HG02623 (cell line): Measurements from ENCODE around the gene MSL3.

Experiments
- ATAC-seq: cut with Tn5 transposase; IDR thresholded peaks from one replicate; pipeline ENCODE4 v1.9.1; 2021; ENCODE audit warnings: moderate library complexity; ENCODE audit not compliant: unreplicated experiment

Gene MSL3

DNA sequence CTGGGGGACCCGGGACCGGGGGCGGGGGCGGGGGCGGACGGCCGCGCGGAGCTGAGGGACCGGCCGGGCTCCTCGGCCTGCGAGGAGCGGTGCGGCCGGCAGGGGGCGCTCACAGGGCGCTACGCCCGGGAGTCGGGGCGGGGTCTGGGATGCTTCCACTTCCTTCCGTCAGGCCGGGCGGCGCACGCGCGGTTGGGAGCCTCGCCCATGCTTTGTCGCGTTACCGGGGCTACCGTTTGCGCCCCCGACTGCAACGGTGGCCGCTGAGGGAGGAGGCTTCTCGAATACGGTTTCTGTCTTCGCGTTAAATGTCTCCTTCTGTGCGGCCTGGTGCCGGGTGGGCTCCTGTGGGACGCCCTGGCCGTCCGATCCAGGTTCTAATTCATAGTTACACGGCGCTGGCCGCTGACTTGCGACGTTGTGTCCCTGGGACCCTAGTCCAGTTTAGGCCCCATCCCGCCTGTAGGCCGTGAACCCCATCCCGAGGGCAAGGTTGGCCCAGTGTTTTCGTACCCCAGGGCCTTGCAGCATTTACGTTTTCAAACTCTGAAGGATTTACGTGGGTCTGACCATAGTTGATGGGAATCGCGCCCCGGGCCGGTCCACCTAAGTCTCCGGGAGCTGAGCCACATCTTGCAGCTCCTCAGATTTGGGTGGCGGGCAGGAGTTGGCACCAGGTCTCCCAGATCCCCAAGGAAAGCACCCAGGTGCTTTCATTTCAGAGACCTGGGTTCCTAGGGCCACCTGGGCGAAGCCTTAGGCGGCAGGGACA, 549 bp downstream of the MSL3 start:
- ATAC-seq, result peak; percentile 44

DNA sequence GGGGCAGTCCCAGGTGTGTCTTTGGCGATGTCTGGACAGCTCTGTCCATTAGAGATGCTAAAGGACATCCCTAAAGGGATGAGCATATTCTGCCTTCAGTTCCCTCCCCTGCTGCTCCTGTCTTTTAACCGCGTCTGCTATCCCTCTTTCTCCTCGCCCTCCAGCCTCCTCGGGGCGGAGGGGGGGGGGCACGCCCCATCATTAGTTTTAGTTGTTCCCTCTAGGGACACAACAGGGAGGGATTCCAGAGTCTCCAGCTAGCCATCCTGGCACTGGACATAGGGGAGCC, 1.1 kb downstream of the MSL3 start:
- no peak for ATAC-seq

- ATAC-seq, result peak; percentile 71
These were observed 1.6 kb downstream of the MSL3 start for GRCh38 chrX:11759461-11760311.

- ATAC-seq, result no peak
These were observed 2.9 kb downstream of the MSL3 start for GRCh38 chrX:11760958-11761357.

GRCh38 chrX:11764602-11765067, 6.6 kb downstream of the MSL3 start:
- ATAC-seq, result no peak

DNA sequence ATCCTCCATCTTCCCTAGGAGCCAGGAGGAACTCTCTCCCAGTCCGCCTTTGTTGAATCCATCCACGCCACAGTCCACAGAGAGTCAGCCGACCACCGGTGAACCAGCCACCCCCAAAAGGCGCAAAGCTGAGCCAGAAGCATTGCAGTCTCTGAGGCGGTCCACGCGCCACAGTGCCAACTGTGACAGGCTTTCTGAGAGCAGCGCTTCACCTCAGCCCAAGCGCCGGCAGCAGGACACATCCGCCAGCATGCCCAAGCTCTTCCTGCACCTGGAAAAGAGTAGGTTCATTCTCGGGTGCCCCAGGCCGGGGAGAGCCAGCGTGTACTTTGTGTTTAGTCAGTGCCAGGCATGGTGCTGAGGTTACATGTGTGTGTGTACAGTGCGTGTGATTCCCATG, 7.4 kb downstream of the MSL3 start:
- no peak for ATAC-seq

DNA sequence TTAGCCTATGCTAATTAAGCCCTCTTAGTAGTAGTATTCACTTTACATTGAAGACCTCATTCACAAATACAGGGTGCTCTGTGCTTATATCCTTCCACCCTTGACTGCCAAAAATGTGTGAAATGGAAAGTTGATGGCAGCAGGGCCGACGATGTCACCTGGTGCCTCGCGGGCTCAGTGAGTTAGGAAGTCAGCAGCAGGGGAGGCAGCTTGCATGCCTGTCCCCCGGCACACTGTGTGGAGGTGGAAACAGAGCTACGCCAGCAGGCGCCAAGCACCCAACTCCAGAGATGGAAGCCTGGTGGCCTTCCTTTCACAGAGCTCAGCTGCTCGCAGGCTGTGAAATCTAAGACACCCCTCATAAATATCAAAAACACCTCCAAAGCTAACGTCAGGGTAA, 8.4 kb downstream of the MSL3 start:
- ATAC-seq, result no peak

- peak; percentile 77 for ATAC-seq
These were observed 10.0 kb downstream of the MSL3 start for GRCh38 chrX:11768039-11768438.

DNA sequence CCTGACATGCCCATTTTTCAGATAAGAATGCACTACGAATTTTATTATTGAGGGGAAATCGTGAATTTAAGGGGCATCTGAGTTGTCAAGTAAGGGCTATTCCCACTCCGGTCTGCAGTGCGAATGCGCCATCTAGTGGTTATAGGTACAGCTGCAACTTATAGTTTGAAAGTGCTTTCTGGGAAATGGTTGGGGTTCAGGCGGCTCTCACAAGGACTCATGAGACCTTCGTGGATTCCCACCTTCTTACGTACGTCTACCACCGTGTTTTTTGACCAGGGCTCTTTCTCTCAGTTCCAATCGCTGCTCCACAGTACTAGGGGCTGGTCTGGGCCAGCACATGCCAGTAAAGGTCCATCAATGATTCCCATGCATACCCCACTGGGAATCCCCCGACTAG, 12.3 kb downstream of the MSL3 start:
- ATAC-seq, result no peak

GRCh38 chrX:11778230-11778629, 20.2 kb downstream of the MSL3 start:
- ATAC-seq, result no peak

GRCh38 chrX:11781133-11781532, 23.1 kb downstream of the MSL3 start:
- ATAC-seq, result no peak

GRCh38 chrX:11781734-11782370, 23.8 kb downstream of the MSL3 start:
- ATAC-seq, result no peak

- ATAC-seq, result no peak
These were observed 26.5 kb downstream of the MSL3 start for GRCh38 chrX:11784543-11784942.

DNA sequence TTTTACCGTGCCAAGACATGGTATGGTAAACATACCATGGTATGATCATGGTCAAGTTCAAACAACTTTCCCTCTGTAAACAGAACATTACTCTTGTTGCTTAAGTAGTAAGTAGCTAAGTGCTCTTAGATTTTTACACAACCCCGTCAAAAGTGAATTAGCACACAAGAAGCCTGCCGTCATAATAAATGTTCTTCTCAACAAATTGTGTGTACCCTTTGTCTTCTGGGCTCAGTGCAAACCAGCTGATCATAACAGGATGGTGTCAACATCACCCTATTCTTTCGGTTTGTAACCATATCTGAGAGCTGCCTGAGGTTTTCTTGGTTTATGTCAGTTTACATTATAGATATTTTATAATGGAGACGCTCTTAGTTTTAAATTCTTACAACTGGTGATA, 28.8 kb downstream of the MSL3 start:
- no peak for ATAC-seq

DNA sequence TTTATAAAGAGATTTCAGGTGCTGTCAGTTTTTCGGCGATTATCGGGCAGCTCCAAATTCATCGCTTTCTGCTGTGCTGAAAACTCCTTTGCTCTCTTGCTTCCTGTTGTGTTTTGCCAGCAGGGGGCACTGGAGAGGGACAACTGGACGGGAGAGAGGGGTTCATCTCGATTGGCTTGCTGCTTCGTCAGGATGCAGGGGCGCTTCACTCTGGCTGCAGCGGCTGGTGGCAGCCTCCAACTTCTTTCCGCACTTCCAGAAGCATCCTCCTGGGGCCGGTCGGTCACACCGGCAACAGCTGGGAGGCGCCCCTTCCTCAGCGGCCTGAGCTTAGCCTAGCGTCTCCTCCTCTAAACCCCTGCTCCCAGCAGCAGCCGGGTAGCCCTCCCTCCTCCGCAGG, 29.5 kb downstream of the MSL3 start:
- no peak for ATAC-seq

GRCh38 chrX:11789809-11790208, 31.8 kb downstream of the MSL3 start:
- no peak for ATAC-seq

- ATAC-seq, result no peak
These were observed 33.1 kb downstream of the MSL3 start for GRCh38 chrX:11791090-11791489.

- ATAC-seq, result no peak
These were observed 33.5 kb downstream of the MSL3 start for GRCh38 chrX:11791537-11791936.

DNA sequence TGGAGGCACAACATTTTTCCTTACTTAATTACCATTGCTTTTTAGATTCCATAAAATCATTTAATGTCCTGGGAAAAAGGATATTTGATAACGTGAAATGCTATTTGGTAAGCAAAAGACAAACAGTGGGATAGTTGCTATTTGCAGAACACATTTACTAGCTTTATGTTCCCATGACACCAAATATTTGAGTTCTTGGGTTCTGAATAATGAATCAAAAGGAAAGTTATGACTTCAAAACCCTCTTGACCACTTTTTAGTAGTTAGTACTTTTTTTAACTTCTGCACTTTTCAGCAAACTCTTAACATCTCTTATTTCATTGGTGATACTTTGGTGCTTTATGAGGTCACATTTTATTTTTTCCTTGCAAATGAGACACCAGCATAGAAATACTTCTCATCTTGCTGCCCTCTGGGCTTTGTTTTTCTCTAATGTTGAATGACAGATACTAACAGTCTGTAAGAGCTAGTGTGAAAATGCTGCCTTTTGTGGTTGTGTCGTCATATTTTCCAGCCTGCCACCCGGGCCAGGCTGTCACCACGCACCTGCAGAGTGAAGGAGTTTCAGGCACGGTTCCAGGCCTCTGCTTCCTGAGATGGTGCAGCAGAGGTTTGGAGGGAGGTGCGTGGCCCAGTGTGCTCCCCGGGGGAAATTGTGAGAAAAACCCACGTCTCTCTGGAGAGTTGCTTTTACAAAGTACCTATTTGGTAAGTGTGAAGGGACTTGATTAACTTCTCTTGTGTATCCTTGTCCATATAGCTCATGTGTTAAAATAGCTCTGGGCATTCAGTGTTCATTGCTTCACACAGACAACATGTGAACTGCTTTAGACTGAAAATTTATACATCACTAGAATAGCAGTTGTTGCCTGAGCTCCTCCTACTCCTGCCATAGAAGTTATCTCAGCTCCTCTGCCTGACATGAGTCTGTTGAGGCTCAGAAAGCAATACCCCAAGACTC, 34.7 kb downstream of the MSL3 start:
- ATAC-seq, result peak; percentile 84

DNA sequence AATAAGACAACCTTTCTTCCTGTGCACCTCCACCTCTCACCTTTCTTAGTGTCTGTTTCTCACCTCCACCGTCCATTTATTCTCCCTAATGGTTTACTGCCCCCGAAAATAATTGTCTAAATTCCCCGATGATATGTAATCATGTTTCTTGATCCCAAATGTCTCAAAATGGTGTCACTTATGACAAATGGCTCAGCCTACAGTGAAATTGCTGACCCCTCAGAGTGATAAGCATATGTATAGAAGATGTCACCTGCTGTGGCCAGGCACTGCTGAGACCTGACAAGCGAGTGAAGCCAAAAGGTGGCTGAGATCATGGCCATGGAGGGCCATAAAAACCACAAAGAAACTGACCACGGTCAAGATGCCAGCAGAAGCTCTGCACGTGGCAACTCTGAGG, 35.7 kb downstream of the MSL3 start:
- ATAC-seq, result no peak

DNA sequence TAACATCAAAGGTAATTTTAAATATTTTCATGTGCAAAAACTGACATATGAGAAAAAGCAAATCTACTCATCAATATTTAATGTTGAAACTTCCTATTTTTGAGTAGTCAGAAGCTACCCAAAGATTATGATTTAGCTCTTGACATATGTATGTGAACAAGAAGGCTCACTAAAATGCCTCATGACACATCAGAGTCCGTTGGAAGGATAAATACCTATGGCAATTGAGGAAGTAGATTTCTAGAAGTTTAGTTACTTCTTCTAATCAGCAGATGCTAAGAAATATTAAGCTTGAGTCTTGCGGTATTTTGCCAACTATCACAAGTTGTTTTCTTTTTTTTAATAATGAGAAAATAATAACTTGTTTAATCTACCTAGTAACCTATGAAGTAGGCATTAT, 55.3 kb downstream of the MSL3 start:
- no peak for ATAC-seq
